Stimulated activated CD4-positive, alpha-beta T cell treated with anti-CD3 and anti-CD28 coated beads, Interleukin-2, amount 100 ng/mL, for 4 hours (primary cell): ENCODE data around the gene NUP50.

Source experiments
- DNase-seq: peaks from one replicate; pipeline ENCODE4 v3.0.0-alpha.2; 2020; ENCODE audit warnings: low read depth

Gene NUP50

DNA sequence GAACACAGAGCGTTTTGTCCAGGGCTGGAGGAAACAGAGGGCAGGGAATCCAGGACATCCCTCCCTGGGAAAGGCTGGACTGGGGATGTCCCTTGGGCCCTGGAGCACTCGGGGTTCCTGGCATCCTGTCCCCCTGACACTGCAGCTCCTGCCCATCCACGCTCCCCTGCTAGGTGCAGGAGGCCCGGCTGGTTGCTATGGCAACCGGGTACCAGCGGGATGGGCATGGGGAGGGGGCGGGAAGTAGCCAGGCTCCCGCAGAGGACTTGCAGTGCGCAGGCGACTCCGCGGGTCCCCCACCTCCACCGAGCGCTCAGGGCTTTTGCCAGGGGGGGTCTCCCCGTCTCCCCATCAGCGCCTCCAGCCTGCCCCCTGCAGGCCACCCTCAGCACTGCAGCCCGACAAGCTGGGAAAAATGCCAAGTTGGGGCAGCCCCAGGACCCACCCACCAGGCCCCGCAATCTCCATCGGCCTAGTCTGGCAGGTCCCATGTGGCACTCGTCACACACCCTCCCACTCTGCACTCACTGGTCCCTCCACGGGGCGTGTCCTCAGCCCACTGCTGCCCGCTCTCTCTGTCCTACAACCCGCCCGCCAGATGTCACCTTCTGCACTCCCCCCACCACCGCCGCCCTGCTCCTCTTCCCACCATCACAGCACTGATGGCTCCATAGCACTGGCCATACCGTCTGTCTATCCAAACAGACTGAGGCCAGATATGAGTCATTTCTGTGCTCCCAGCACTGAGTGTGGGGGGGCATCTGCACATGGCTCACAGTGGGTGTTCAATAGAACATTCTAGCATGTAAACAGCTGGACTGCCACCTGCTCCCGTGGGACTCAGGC, 45.5 kb downstream of the NUP50 start:
- DNase-seq: no peak

- no peak for DNase-seq
These were observed 46.4 kb downstream of the NUP50 start for GRCh38 chr22:45210174-45210573.

DNA sequence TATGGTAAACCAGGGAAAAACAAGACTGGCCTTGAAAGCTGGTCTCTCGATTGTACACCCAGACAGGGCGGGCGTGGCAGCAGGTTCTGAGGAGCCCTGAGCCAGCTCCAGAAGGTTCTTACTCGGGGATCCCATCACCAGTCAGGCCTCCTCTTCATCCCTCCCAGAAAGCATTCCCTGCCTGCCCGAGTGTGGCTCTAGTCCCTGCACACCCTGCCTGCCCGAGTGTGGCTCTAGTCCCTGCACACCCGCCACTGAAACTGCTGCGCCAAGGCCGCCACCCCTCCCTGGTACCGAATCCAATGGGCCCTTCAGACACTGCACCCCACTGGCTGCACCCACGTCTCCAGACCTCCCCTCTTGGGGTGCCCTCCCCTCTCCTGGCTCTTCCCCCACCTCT, 46.9 kb downstream of the NUP50 start:
- no peak for DNase-seq

- no peak for DNase-seq
These were observed 47.3 kb downstream of the NUP50 start for GRCh38 chr22:45210991-45211390.

- no peak for DNase-seq
These were observed 47.7 kb downstream of the NUP50 start for GRCh38 chr22:45211435-45211834.

- no peak for DNase-seq
These were observed 48.1 kb downstream of the NUP50 start for GRCh38 chr22:45211848-45212247.

- no peak for DNase-seq
These were observed 48.6 kb downstream of the NUP50 start for GRCh38 chr22:45212306-45212709.

GRCh38 chr22:45212992-45213751, 49.4 kb downstream of the NUP50 start:
- DNase-seq: no peak

DNA sequence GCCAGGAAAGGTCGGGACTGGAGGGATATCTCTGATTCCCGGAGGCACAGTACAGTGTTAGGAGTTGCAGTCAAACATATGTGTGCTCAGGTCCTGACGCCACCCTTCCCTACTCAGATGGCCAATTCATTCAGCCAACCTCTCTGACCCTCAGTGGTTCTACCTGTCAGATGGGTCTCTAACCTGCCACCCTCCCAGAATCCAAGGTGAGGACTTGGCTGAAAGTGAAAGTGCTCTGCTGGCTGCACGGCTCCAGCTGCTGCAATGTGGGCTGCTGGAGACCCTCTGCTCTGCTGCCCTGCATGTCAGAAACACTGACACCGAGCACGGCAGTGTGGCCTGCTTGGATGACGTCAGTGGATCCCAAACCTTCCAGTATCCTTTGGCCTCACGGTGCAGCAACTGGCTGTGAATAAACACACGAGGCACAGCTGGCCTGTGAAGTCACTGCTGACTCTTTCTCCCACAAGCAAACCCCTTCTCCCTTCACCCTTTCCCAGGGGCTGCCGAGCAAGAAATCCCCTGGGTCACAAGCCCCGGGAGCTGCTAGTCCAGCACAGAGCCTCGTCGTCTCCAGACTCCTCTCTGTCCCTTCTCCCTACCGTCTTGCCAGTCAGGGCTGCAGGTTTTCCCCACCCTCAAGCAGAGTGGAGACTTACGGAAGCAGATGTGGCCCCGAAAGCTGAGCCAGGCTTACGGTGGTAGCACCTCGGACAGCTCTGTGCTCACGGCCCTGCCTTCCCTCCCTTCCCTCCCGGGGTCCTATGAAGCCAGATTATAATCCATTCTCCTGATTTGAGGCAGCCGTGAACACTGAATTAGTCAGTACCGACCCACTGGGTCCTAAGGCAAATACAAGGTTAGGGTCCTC, 52.6 kb downstream of the NUP50 start:
- DNase-seq: no peak

DNA sequence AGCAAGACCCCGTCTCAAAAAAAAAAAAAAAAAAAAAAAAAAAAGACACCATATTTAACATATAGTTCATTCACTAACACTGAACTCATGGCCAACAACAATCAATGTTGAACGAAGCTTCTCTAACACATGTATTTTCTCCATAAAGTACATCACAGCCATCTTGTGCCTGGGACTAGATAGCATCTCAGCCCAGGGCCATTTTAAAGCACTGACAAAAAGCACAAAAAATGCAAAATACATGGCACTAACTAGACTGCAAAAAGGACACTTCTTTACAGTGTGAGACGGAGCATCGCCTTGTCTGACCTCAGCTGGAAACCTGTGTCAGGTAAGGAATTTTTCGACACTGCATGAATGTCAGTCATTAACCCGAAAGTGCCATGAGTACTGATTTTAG, 53.6 kb downstream of the NUP50 start:
- no peak for DNase-seq

DNA sequence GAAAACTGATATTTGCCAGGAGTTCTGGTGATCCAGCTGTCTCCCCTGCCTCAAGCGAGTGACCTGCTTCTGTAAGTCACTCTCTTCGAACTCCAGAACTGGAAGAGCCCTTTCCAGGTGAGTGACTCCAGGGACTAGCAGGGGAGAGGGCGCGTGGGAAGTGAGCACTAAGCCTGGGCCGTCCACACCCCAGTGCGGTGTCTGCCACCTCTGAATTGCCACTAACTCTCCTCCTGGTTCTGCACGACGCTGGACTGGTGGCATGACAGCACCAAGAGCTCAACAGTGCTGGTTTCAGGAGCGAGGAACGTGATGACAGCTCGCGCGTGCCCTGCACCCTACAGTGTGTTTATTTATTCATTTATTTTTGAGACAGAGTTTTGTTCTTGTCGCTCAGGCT, 54.1 kb downstream of the NUP50 start:
- DNase-seq: no peak

DNA sequence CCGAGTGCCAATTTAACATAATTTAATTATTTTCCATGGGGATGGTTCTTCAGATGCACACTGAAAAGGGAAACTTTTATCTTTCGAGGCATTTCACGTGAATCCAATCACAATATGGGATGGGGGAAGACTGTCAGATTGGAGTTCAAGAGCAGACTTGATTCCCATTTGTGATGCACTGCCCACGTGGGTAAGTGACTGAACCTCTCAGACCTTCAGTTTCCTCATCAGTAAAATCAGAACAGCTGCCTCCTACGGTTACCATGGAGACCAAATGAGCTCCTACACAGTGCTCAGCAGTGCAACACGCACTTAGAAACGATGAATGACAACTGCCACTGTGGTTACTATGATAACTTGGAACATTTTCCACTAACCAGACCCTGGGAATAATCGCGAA, 55.3 kb downstream of the NUP50 start:
- DNase-seq: peak; percentile 28

- DNase-seq: no peak
These were observed 57.5 kb downstream of the NUP50 start for GRCh38 chr22:45221201-45221600.

- no peak for DNase-seq
These were observed 59.8 kb downstream of the NUP50 start for GRCh38 chr22:45223304-45224117.

GRCh38 chr22:45224331-45224730, 60.6 kb downstream of the NUP50 start:
- DNase-seq: no peak

- no peak for DNase-seq
These were observed 61.4 kb downstream of the NUP50 start for GRCh38 chr22:45224988-45225731.

DNA sequence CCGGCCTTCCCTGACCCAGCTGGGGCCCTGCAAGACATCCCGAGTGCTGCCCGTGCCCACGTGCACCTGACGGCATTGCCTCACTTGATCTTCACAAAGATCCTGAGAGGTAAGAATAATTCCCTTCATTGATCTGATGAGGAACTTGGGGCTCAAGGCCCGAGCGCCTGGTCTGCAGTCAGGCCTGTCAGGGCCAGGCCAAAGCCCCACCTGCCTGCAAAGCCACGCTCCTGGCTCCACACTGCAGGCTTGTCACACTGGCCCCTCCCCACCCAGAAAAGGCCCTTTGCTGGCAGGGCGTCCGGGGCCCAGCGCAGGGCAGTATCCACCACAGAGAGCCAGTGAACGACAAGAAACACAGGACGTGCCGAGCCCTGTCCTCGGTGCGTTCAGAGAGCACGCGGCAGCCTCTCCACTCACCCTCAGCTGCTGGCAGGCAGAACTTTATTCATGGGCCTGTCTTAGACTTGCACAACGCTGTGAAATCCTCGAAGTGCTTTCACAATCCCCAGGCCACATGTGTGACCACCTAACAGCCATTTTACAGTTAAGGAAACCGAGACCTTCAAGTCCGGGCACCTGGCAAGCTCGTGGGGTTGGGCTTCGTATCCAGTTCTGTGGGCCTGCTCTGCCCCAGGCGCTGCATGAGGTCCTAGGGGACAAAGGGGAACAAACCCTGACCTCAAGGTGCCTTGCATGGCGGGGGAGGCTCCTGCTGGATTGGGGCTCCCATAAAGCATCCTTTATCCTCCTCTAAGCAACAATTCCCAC, 62.2 kb downstream of the NUP50 start:
- no peak for DNase-seq

- DNase-seq: no peak
These were observed 62.9 kb downstream of the NUP50 start for GRCh38 chr22:45226503-45227186.

GRCh38 chr22:45227645-45228400, 64.1 kb downstream of the NUP50 start:
- no peak for DNase-seq
